GM12873 (cell line): ENCODE data around the gene PPP1R13L.

Experiments used
- CTCF ChIP-seq: IDR thresholded peaks from 2 replicates; pipeline ENCODE4 v1.5.1; 2012; ENCODE audit warnings: low read depth, mild to moderate bottlenecking, moderate library complexity, low read length, control low read depth; ENCODE audit not compliant: insufficient read depth; ENCODE audit errors: missing control alignments

Gene PPP1R13L

GRCh38 chr19:45404557-45405434, at the start of gene PPP1R13L:
TSS of gene PPP1R13L (minus strand) at chr19:45405069. CDS start at chr19:45398318, 6,751 bp downstream.
- no peak for TF ChIP-seq CTCF

- TF ChIP-seq CTCF, result no peak
These were observed 47.0 kb upstream of the PPP1R13L start for GRCh38 chr19:45451850-45452387.

GRCh38 chr19:45451131-45451849, 46.4 kb upstream of the PPP1R13L start:
- no peak for TF ChIP-seq CTCF

GRCh38 chr19:45450012-45450333, 45.1 kb upstream of the PPP1R13L start:
- TF ChIP-seq CTCF, result no peak

GRCh38 chr19:45448887-45449299, 44.0 kb upstream of the PPP1R13L start:
- no peak for TF ChIP-seq CTCF

- no peak for TF ChIP-seq CTCF
These were observed 43.5 kb upstream of the PPP1R13L start for GRCh38 chr19:45448425-45448756.

GRCh38 chr19:45446944-45447343, 42.1 kb upstream of the PPP1R13L start:
- TF ChIP-seq CTCF, result no peak
